Measurements from ENCODE around the gene KCNH4.

DNA sequence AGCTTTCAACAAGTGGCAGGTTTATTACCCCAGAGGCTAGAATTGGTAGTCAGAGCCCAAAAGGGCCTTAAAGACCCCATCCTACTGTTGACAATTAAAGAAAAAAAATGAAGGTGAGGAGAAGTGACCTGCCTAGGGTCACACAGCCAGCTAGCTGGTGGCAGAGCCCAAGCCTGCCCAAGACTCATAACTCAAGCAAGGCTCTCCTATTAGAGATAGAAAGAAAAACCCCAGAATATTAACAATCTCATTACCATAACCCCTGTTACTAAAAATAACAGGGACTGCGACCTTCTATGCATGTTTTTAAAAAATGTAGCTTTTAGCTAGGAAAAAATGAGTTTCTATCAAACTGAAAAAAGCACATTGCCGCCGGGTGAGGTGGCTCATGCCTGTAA is 44.3 kb downstream of the KCNH4 start:
- TF ChIP-seq SMARCE1 (IDR thresholded peaks at IDR 0.05; ENCODE audit: borderline replicate concordance) (no peak), CTCF (CRISPR knock-in tag; IDR thresholded peaks at IDR 0.05) (no peak), ZBTB8A (CRISPR knock-in tag; IDR thresholded peaks at IDR 0.05; ENCODE audit: borderline replicate concordance, low read depth) (no peak), TEAD2 (CRISPR knock-in tag; IDR thresholded peaks at IDR 0.05) (no peak), IRF2 (CRISPR knock-in tag; IDR thresholded peaks at IDR 0.05) (no peak), NFYB (CRISPR knock-in tag; IDR thresholded peaks at IDR 0.05) (no peak), JUND (CRISPR knock-in tag; IDR thresholded peaks at IDR 0.05) (no peak), NCOA1 (CRISPR knock-in tag; IDR thresholded peaks at IDR 0.05) (no peak), PTBP1 (IDR thresholded peaks at IDR 0.05; ENCODE audit: low read depth, low read length, poor library complexity, severe bottlenecking) (no peak), NR2C2 (CRISPR knock-in tag; IDR thresholded peaks at IDR 0.05; ENCODE audit: borderline replicate concordance) (no peak), RAD21 (CRISPR knock-in tag; IDR thresholded peaks at IDR 0.05) (no peak), EZH2 (conservative IDR thresholded peaks at IDR 0.05; ENCODE audit: low read depth, low read length) (no peak), ZNF234 (CRISPR knock-in tag; conservative IDR thresholded peaks at IDR 0.05) (no peak), KAT7 (CRISPR knock-in tag; IDR thresholded peaks at IDR 0.05; ENCODE audit: borderline replicate concordance) (no peak)

Data from HepG2 (cell line).